Measurements from ENCODE around the gene LSP1. TPM values are rescaled to one million over a fixed set of nuclear protein-coding genes. Genes with fewer than 3 reads are reported as not detected.

The LSP1 gene
- total and polyA plus RNA-seq, 4 donors, result 5.0 to 7.7 (median 5.7) TPM

DNA sequence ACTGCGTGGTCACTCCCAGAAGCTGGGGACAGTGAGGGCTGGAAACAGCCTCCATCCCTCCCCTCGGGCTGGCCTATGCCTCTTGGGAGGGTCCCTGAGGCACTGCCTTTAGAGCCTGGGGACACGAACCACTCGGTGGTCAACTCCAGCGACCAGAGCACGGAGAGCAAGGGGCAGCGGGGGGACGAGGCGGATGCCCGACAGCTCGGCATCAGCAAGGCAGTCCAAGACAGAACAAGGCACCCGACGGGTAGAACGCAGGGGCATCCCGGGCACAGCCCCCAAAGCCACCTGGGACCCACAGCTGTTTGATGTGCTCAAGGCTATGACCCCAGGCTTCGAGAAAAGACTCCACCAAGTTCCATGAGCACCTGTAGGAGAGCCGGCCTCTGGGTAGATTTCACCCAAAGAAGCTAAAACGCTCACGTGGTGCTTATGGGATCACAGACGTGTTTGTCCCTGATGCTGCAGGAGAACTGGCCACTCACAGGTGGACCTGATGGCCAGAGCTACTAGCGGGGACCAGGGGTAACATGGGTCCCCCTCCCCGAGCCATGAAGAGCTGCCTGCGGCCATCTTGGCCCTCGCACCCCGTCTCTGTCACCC is 510 bp upstream of the LSP1 start:
- Histone ChIP-seq H3K4me3 (ENCODE audit: low read depth in 1 of 3, low read length in 3 of 3) (no peak overlapping the region), H3K4me1 (ENCODE audit: control insufficient read depth in 4 of 4, insufficient read depth in 4 of 4, low read length in 3 of 4) (peaks cover 0 to 4% (median 1%) of the 10 kb centered on the region in 4 donors), H3K36me3 (ENCODE audit: control insufficient read depth in 4 of 4, insufficient read depth in 3 of 4, low read depth in 1 of 4, low read length in 3 of 4) (no peaks in the 10 kb centered on the region), H3K27ac (ENCODE audit: low read depth in 1 of 2, low read length in 2 of 2) (peak overlapping the region; percentile 49 to 65), H3K9ac (ENCODE audit: low read depth in 1 of 2, low read length in 2 of 2) (no peak overlapping the region), H3K9me3 (ENCODE audit: control insufficient read depth in 4 of 4, low read length in 3 of 4) (no peaks in the 10 kb centered on the region), H3K27me3 (ENCODE audit: control insufficient read depth in 4 of 4, insufficient read depth in 4 of 4, low read length in 3 of 4) (no peaks in the 10 kb centered on the region)
- TF ChIP-seq ATF3 (IDR thresholded peaks at IDR 0.05), result no peak
- no peak for TF ChIP-seq HNF4G (IDR thresholded peaks at IDR 0.05)
- no peak for TF ChIP-seq YY1 (IDR thresholded peaks at IDR 0.05)
- no peak for TF ChIP-seq SP1 (IDR thresholded peaks at IDR 0.05)
- no peak for TF ChIP-seq HNF4A (conservative IDR thresholded peaks at IDR 0.05)
- no peak for TF ChIP-seq RAD21 (IDR thresholded peaks at IDR 0.05)
- no peak for TF ChIP-seq GABPA (IDR thresholded peaks at IDR 0.05 in 1 of 2, conservative IDR thresholded peaks at IDR 0.05 in 1 of 2)
- no peak for TF ChIP-seq EGR1 (IDR thresholded peaks at IDR 0.05; ENCODE audit: low read depth in 2 of 2)
- TF ChIP-seq, protein P1, sequence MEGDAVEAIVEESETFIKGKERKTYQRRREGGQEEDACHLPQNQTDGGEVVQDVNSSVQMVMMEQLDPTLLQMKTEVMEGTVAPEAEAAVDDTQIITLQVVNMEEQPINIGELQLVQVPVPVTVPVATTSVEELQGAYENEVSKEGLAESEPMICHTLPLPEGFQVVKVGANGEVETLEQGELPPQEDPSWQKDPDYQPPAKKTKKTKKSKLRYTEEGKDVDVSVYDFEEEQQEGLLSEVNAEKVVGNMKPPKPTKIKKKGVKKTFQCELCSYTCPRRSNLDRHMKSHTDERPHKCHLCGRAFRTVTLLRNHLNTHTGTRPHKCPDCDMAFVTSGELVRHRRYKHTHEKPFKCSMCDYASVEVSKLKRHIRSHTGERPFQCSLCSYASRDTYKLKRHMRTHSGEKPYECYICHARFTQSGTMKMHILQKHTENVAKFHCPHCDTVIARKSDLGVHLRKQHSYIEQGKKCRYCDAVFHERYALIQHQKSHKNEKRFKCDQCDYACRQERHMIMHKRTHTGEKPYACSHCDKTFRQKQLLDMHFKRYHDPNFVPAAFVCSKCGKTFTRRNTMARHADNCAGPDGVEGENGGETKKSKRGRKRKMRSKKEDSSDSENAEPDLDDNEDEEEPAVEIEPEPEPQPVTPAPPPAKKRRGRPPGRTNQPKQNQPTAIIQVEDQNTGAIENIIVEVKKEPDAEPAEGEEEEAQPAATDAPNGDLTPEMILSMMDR (IDR thresholded peaks at IDR 0.05; ENCODE audit: low read depth, low read length, missing input control), result no peak
- no peak for TF ChIP-seq FOXA2 (IDR thresholded peaks at IDR 0.05)
- no peak for TF ChIP-seq FOXA1 (IDR thresholded peaks at IDR 0.05)
- no peak for TF ChIP-seq ZBTB33 (IDR thresholded peaks at IDR 0.05)
- no peak for TF ChIP-seq NR2F2 (IDR thresholded peaks at IDR 0.05)
- TF ChIP-seq, protein P2, sequence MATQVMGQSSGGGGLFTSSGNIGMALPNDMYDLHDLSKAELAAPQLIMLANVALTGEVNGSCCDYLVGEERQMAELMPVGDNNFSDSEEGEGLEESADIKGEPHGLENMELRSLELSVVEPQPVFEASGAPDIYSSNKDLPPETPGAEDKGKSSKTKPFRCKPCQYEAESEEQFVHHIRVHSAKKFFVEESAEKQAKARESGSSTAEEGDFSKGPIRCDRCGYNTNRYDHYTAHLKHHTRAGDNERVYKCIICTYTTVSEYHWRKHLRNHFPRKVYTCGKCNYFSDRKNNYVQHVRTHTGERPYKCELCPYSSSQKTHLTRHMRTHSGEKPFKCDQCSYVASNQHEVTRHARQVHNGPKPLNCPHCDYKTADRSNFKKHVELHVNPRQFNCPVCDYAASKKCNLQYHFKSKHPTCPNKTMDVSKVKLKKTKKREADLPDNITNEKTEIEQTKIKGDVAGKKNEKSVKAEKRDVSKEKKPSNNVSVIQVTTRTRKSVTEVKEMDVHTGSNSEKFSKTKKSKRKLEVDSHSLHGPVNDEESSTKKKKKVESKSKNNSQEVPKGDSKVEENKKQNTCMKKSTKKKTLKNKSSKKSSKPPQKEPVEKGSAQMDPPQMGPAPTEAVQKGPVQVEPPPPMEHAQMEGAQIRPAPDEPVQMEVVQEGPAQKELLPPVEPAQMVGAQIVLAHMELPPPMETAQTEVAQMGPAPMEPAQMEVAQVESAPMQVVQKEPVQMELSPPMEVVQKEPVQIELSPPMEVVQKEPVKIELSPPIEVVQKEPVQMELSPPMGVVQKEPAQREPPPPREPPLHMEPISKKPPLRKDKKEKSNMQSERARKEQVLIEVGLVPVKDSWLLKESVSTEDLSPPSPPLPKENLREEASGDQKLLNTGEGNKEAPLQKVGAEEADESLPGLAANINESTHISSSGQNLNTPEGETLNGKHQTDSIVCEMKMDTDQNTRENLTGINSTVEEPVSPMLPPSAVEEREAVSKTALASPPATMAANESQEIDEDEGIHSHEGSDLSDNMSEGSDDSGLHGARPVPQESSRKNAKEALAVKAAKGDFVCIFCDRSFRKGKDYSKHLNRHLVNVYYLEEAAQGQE (IDR thresholded peaks at IDR 0.05), result no peak
- TF ChIP-seq MAX (IDR thresholded peaks at IDR 0.05), result no peak
- no peak for TF ChIP-seq JUND (IDR thresholded peaks at IDR 0.05)
- TF ChIP-seq TAF1 (conservative IDR thresholded peaks at IDR 0.05), result no peak
- TF ChIP-seq RXRA (IDR thresholded peaks at IDR 0.05), result no peak
- DNase-seq (ENCODE audit: low spot score), result no peak
- 87% methylated on average over 25 of the region's 25 CpGs for WGBS

All from liver (tissue), 9 donors.